ENCODE data around the gene GANC.
"Not testable (repeated sequence)": the region's sequence is repeated elsewhere in the genome, so short reads cannot be mapped to it uniquely, and the experiment has no call there.

GANC gene

GRCh38 chr15:42226648-42227047, 46.4 kb upstream of the GANC start:
- H3K27ac ChIP-seq (ENCODE audit: extremely low read depth, low read depth, low read length): no peak overlapping the region
- peaks cover 14 to 58% of the 10 kb centered on the region in 2 experiments; a peak in 2 of 3 replicates for H3K36me3 ChIP-seq (ENCODE audit: control insufficient read depth in 2 of 2, insufficient read depth in 1 of 2, low read length in 2 of 2)
- no peak overlapping the region for H3K4me3 ChIP-seq (ENCODE audit: low read depth, low read length)
- ChIA-PET POLR2A (no interaction called here), CTCF (no interaction called here)
- H3K9me3 ChIP-seq (ENCODE audit: control insufficient read depth, insufficient read depth, low read depth, low read length): no peaks in the 10 kb centered on the region
- no peaks in the 10 kb centered on the region for H3K4me1 ChIP-seq (ENCODE audit: control insufficient read depth, insufficient read depth, low read length)
- TF ChIP-seq ZNF645 (tag by site-specific recombination; IDR thresholded peaks at IDR 0.05) (no peak), ZNF600 (tag by site-specific recombination; IDR thresholded peaks at IDR 0.05) (no peak), ZNF544 (tag by site-specific recombination; IDR thresholded peaks at IDR 0.05) (no peak), GLI2 (tag by site-specific recombination; IDR thresholded peaks at IDR 0.05; ENCODE audit: borderline replicate concordance, low read depth) (no peak)

DNA sequence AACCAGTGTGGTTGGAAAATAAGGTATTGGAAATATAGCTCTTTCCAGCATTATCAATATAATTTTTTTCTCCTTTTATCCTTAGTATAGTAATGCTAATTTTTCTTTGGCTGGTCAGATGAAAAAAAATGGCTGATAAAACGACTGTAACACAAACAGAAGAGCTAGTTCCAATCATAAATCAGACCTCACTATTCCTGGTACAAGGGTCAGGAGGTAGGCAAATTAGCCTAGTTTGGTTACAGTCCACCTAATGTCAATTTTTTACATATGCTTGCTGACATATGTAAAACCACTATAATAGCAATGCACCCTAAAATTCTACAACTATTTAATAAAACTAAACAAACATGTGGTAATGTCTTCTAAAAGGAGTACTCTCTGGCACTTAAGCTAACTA, 45.0 kb upstream of the GANC start:
- CTCF ChIA-PET: no interaction called here
- POLR2A ChIA-PET: no interaction called here
- H3K9me3 ChIP-seq (ENCODE audit: control insufficient read depth, insufficient read depth, low read depth, low read length): no peaks in the 10 kb centered on the region
- peaks cover 14 to 64% of the 10 kb centered on the region in 2 experiments; a peak in 2 of 3 replicates for H3K36me3 ChIP-seq (ENCODE audit: control insufficient read depth in 2 of 2, insufficient read depth in 1 of 2, low read length in 2 of 2)
- no peak for TF ChIP-seq ZNF677 (tag by site-specific recombination; IDR thresholded peaks at IDR 0.05)
- TF ChIP-seq ZNF530 (tag by site-specific recombination; IDR thresholded peaks at IDR 0.05; ENCODE audit: low read depth): no peak
- TF ChIP-seq ZNF175 (tag by site-specific recombination; IDR thresholded peaks at IDR 0.05): no peak
- no peak for TF ChIP-seq ZNF391 (tag by site-specific recombination; IDR thresholded peaks at IDR 0.05; ENCODE audit: borderline replicate concordance, low read depth)
- no peak for TF ChIP-seq YY1 (tag by site-specific recombination; IDR thresholded peaks at IDR 0.05)
- no peak for TF ChIP-seq BCL6B (tag by site-specific recombination; IDR thresholded peaks at IDR 0.05)
- no peak for TF ChIP-seq ZNF529 (tag by site-specific recombination; IDR thresholded peaks at IDR 0.05; ENCODE audit: insufficient replicate concordance)
- no peak for TF ChIP-seq ZNF585B (tag by site-specific recombination; IDR thresholded peaks at IDR 0.05)
- no peak for TF ChIP-seq ZNF704 (tag by site-specific recombination; IDR thresholded peaks at IDR 0.05)
- TF ChIP-seq, protein P1, sequence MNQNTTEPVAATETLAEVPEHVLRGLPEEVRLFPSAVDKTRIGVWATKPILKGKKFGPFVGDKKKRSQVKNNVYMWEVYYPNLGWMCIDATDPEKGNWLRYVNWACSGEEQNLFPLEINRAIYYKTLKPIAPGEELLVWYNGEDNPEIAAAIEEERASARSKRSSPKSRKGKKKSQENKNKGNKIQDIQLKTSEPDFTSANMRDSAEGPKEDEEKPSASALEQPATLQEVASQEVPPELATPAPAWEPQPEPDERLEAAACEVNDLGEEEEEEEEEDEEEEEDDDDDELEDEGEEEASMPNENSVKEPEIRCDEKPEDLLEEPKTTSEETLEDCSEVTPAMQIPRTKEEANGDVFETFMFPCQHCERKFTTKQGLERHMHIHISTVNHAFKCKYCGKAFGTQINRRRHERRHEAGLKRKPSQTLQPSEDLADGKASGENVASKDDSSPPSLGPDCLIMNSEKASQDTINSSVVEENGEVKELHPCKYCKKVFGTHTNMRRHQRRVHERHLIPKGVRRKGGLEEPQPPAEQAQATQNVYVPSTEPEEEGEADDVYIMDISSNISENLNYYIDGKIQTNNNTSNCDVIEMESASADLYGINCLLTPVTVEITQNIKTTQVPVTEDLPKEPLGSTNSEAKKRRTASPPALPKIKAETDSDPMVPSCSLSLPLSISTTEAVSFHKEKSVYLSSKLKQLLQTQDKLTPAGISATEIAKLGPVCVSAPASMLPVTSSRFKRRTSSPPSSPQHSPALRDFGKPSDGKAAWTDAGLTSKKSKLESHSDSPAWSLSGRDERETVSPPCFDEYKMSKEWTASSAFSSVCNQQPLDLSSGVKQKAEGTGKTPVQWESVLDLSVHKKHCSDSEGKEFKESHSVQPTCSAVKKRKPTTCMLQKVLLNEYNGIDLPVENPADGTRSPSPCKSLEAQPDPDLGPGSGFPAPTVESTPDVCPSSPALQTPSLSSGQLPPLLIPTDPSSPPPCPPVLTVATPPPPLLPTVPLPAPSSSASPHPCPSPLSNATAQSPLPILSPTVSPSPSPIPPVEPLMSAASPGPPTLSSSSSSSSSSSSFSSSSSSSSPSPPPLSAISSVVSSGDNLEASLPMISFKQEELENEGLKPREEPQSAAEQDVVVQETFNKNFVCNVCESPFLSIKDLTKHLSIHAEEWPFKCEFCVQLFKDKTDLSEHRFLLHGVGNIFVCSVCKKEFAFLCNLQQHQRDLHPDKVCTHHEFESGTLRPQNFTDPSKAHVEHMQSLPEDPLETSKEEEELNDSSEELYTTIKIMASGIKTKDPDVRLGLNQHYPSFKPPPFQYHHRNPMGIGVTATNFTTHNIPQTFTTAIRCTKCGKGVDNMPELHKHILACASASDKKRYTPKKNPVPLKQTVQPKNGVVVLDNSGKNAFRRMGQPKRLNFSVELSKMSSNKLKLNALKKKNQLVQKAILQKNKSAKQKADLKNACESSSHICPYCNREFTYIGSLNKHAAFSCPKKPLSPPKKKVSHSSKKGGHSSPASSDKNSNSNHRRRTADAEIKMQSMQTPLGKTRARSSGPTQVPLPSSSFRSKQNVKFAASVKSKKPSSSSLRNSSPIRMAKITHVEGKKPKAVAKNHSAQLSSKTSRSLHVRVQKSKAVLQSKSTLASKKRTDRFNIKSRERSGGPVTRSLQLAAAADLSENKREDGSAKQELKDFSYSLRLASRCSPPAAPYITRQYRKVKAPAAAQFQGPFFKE (tag by site-specific recombination; IDR thresholded peaks at IDR 0.05; ENCODE audit: borderline replicate concordance): no peak
- no peak for TF ChIP-seq ZNF707 (tag by site-specific recombination; IDR thresholded peaks at IDR 0.05)
- no peaks in the 10 kb centered on the region for H3K4me1 ChIP-seq (ENCODE audit: control insufficient read depth, insufficient read depth, low read length)
- no peak overlapping the region for H3K27ac ChIP-seq (ENCODE audit: extremely low read depth, low read depth, low read length)
- no peak overlapping the region for H3K4me3 ChIP-seq (ENCODE audit: low read depth, low read length)

DNA sequence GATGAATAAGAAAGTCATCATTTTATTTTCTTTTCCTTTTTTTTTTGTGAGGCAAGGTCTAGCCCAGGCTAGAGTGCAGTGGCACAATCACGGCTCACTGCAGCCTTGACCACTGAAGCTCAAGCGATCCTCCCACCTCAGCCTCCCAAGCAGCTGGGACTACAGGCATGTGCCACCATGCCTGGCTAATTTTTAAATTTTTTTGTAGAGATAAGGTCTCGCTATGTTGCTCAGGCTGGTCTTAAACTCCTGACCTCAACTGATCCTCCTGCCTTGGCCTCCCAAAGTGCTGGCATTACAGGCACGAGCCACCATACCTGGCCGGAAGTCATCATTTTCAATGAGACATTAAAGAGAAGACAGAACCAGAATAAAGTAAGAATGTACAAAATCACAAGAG, 44.0 kb upstream of the GANC start:
- CTCF ChIA-PET; POLR2A ChIA-PET; H3K9me3 ChIP-seq (ENCODE audit: control insufficient read depth, insufficient read depth, low read depth, low read length); H3K4me1 ChIP-seq (ENCODE audit: control insufficient read depth, insufficient read depth, low read length); H3K27ac ChIP-seq (ENCODE audit: extremely low read depth, low read depth, low read length); H3K4me3 ChIP-seq (ENCODE audit: low read depth, low read length): not testable (repeated sequence)
- H3K36me3 ChIP-seq (ENCODE audit: control insufficient read depth in 2 of 2, insufficient read depth in 1 of 2, low read length in 2 of 2): peaks cover 14 to 63% of the 10 kb centered on the region in 2 experiments; a peak in 2 of 3 replicates
